Astrocyte (in vitro differentiated cells and primary cell): ENCODE results near the gene JMJD8. TPM values are rescaled to one million over a fixed set of nuclear protein-coding genes. Genes with fewer than 3 reads are reported as not detected.
A peak's percentile ranks its signal among the peaks of the same experiment; 100 is the strongest.

ENCODE experiments used
- DNase-seq: peaks from one replicate; pipeline ENCODE4 v3.0.0-alpha.2; 2010; ENCODE audit warnings: low read depth
- FAIRE-seq: peaks from 2 replicates; lab custom pipeline; 2011; peaks lifted over from hg19 to GRCh38; lab: Jason Lieb, UNC
- H2AFZ ChIP-seq: 2 replicates; pipeline ENCODE4 v1.6.0; 2012; ENCODE audit warnings: low read depth, low read length, inconsistent platforms
- H3K27ac ChIP-seq: 2 replicates; pipeline ENCODE4 v1.5.1; 2011; ENCODE audit warnings: low read depth, low read length, inconsistent platforms
- H3K27me3 ChIP-seq: 2 replicates; pipeline ENCODE4 v1.6.0; 2011; ENCODE audit warnings: low read length, inconsistent platforms; ENCODE audit not compliant: insufficient read depth
- H3K36me3 ChIP-seq: 2 replicates; pipeline ENCODE4 v1.5.1; 2011; ENCODE audit warnings: low read length, inconsistent platforms; ENCODE audit not compliant: insufficient read depth
- H3K4me1 ChIP-seq: 2 replicates; pipeline ENCODE4 v1.5.1; 2011; ENCODE audit warnings: low read length, inconsistent platforms; ENCODE audit not compliant: insufficient read depth
- H3K4me2 ChIP-seq: 2 replicates; pipeline ENCODE4 v1.6.0; 2012; ENCODE audit warnings: low read length, inconsistent platforms
- H3K4me3 ChIP-seq: 2 replicates; pipeline ENCODE4 v1.5.1; 2011; ENCODE audit warnings: low read depth, mild to moderate bottlenecking, low read length, inconsistent platforms; ENCODE audit not compliant: insufficient read depth
- H3K79me2 ChIP-seq: 2 replicates; pipeline ENCODE4 v1.6.0; 2012; ENCODE audit warnings: mild to moderate bottlenecking, low read length, inconsistent platforms; ENCODE audit not compliant: insufficient read depth
- H3K9ac ChIP-seq: 2 replicates; pipeline ENCODE4 v1.6.0; 2012; ENCODE audit warnings: mild to moderate bottlenecking, low read length, inconsistent platforms
- H3K9me3 ChIP-seq: 2 replicates; pipeline ENCODE4 v1.5.1; 2012; ENCODE audit warnings: low read depth, mild to moderate bottlenecking, low read length, inconsistent platforms; ENCODE audit not compliant: insufficient read depth
- H4K20me1 ChIP-seq: 2 replicates; pipeline ENCODE4 v1.6.0; 2012; ENCODE audit warnings: low read length, inconsistent platforms; ENCODE audit not compliant: insufficient read depth
- H3K27ac Mint-ChIP-seq: one replicate; pipeline ENCODE4 v1.8.0; 2021; ENCODE audit warnings: mild to moderate bottlenecking, mixed read lengths; ENCODE audit not compliant: unreplicated experiment
- H3K27me3 Mint-ChIP-seq: one replicate; pipeline ENCODE4 v1.8.0; 2021; ENCODE audit warnings: low read depth, mixed read lengths; ENCODE audit not compliant: unreplicated experiment
- H3K36me3 Mint-ChIP-seq: one replicate; pipeline ENCODE4 v1.8.0; 2021; ENCODE audit warnings: low read depth, mixed read lengths; ENCODE audit not compliant: unreplicated experiment
- H3K4me1 Mint-ChIP-seq: one replicate; pipeline ENCODE4 v1.8.0; 2021; ENCODE audit warnings: low read depth, mixed read lengths; ENCODE audit not compliant: unreplicated experiment
- H3K4me3 Mint-ChIP-seq: one replicate; pipeline ENCODE4 v1.8.0; 2021; ENCODE audit warnings: mild to moderate bottlenecking, moderate library complexity, mixed read lengths; ENCODE audit not compliant: unreplicated experiment
- H3K9me3 Mint-ChIP-seq: one replicate; pipeline ENCODE4 v1.8.0; 2021; ENCODE audit warnings: mild to moderate bottlenecking, mixed read lengths; ENCODE audit not compliant: unreplicated experiment
- CTCF ChIP-seq: IDR thresholded peaks from 2 replicates; pipeline ENCODE4 v1.5.1; 2011; ENCODE audit warnings: low read depth, mild to moderate bottlenecking, inconsistent platforms, low read length, moderate library complexity; ENCODE audit not compliant: insufficient read depth
- EZH2 ChIP-seq: IDR thresholded peaks from 2 replicates; pipeline ENCODE4 v1.6.1; 2012; ENCODE audit warnings: mild to moderate bottlenecking, low read length, inconsistent platforms; ENCODE audit not compliant: insufficient read depth
- total RNA-seq: library from RNA; stranded (reverse); gene quantifications from 2 replicates; pipeline ENCODE4 v1.2.1, GENCODE V29; 2021

JMJD8 gene
- total RNA-seq, 1 donor from 2014 or later = 26.8 TPM

DNA sequence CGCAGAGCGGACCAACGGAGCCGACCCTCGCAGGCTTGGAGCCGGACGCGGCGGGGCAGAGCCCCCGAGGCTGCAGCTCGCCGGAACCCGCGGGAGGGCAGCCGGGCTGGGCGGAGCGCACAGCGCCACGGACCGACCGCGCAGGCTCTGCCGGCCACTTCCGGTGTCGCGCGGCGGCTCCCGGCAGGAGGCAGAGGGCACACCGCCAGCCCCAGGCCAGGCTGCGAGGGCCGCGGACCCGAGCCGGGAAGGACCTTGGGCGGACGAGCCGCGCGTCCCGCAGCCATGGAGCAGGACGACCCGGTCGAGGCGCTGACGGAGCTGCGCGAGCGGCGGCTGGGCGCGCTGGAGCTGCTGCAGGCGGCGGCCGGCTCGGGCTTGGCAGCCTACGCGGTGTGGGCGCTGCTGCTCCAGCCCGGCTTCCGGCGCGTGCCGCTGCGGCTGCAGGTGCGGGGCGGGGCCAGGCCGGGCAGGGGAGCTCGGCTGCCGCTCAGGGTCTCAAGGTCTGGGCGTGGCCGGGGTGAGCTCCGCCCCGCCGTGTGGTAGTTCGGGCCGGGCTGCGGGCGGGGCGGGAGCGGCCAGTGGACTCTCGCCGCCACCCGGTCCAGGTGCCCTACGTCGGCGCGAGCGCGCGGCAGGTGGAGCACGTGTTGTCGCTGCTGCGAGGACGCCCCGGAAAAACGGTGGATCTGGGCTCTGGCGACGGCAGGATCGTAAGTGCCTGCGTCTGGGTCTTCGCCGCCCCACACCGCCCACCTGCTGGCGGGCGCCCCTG, 37.0 kb upstream of the JMJD8 start, which contains the start of gene ANTKMT:
Gene ANTKMT (plus strand): TSS at position 157 of the 775 bp plus-strand sequence. CDS start 129 bp downstream, at position 286.
- peak within 1 kb of the TSS; percentile 65 for H3K27ac ChIP-seq
- H3K27me3 ChIP-seq = no peaks in the 10 kb centered on the region
- DNase-seq = peak; percentile 55

DNA sequence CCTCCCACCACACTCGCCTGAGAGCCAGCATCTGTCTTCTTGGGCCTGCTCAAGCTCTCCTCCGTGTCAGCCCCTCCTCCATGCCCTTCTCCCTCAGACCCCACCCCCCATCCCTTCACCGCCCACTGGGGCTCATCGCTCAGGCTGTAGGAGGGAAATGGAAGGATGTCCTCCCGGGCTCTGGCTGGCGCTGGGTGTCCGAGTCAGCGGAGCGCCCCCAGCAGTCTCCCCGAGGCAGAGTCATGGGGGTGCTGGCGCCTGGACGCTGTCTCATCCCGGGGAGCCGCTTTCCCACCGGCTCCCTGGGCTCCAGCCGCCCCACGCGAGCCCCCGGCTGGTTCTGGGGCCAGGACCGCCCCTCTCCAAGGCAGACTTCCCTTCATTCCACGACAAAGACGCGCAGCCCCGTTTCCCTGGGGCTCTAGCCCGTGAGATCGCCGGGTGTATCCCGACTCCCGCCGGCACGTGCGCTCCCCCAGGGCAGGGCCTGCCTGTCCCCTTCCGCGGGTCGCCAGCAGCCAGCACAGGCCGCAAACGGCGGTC, 36.4 kb upstream of the JMJD8 start:
- Mint-ChIP-seq H3K4me3 (peak overlapping the region; percentile 86), H3K9me3 (no peaks in the 10 kb centered on the region), H3K36me3 (no peaks in the 10 kb centered on the region), H3K4me1 (no peaks in the 10 kb centered on the region), H3K27me3 (no peaks in the 10 kb centered on the region), H3K27ac (peak overlapping the region; percentile 26)
- DNase-seq (peak; percentile 58), FAIRE-seq (no peak)
- Histone ChIP-seq H3K36me3 (no peaks in the 10 kb centered on the region), H3K4me3 (peak overlapping the region; percentile 73), H3K27ac (peak overlapping the region; percentile 65), H3K4me1 (peaks cover 31% of the 10 kb centered on the region), H3K9ac (peak overlapping the region; percentile 83), H3K79me2 (peaks cover 7% of the 10 kb centered on the region), H4K20me1 (peaks cover 50% of the 10 kb centered on the region), H2AFZ (peak overlapping the region; percentile 91), H3K9me3 (no peaks in the 10 kb centered on the region), H3K27me3 (no peaks in the 10 kb centered on the region), H3K4me2 (peak overlapping the region; percentile 99)
- no peak for TF ChIP-seq CTCF
- TF ChIP-seq EZH2 = no peak

More for the DNA sequence above, 37.0 kb upstream of the JMJD8 start, which contains the start of gene ANTKMT:
- Mint-ChIP-seq H3K27ac (peak within 1 kb of the TSS; percentile 26), H3K36me3 (no peaks in the 10 kb centered on the region), H3K4me1 (no peaks in the 10 kb centered on the region), H3K9me3 (no peaks in the 10 kb centered on the region), H3K27me3 (no peaks in the 10 kb centered on the region), H3K4me3 (peak within 1 kb of the TSS; percentile 86)
- TF ChIP-seq CTCF = no peak
- no peak for TF ChIP-seq EZH2
- H4K20me1 ChIP-seq = peaks cover 47% of the 10 kb centered on the region
- no peak for FAIRE-seq
- H3K79me2 ChIP-seq = peaks cover 7% of the 10 kb centered on the region
- no peaks in the 10 kb centered on the region for H3K36me3 ChIP-seq
- H3K4me3 ChIP-seq = peak within 1 kb of the TSS; percentile 73
- peak within 1 kb of the TSS; percentile 91 for H2AFZ ChIP-seq
- H3K9me3 ChIP-seq = no peaks in the 10 kb centered on the region
- peaks cover 25% of the 10 kb centered on the region for H3K4me1 ChIP-seq
- H3K9ac ChIP-seq = peak within 1 kb of the TSS; percentile 83
- peak within 1 kb of the TSS; percentile 99 for H3K4me2 ChIP-seq
